ENCODE results near the gene COL20A1.

The COL20A1 gene

DNA sequence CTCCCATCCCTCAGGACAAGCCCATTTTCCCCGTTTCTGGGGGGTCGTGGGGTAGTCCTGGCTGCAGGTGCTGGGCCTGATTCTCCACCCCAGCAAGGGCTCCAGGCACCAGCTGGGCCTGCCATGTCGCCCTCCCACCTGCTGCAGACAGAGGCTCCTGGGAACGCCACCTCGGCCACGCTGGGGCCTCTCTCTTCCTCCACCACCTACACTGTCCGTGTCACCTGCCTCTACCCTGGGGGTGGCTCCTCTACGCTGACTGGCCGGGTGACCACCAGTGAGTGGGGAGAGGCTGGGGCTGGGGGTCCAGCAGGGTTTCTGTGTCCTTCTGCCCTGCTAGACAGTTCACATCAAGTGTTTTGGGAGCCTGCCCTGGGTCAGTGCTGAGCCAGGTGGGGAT is 19.3 kb downstream of the COL20A1 start:
- H3K4me3 ChIP-seq (replicated peaks; ENCODE audit: low read depth, low read length), result no peak overlapping the region
- TF ChIP-seq, protein P1, sequence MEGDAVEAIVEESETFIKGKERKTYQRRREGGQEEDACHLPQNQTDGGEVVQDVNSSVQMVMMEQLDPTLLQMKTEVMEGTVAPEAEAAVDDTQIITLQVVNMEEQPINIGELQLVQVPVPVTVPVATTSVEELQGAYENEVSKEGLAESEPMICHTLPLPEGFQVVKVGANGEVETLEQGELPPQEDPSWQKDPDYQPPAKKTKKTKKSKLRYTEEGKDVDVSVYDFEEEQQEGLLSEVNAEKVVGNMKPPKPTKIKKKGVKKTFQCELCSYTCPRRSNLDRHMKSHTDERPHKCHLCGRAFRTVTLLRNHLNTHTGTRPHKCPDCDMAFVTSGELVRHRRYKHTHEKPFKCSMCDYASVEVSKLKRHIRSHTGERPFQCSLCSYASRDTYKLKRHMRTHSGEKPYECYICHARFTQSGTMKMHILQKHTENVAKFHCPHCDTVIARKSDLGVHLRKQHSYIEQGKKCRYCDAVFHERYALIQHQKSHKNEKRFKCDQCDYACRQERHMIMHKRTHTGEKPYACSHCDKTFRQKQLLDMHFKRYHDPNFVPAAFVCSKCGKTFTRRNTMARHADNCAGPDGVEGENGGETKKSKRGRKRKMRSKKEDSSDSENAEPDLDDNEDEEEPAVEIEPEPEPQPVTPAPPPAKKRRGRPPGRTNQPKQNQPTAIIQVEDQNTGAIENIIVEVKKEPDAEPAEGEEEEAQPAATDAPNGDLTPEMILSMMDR (IDR thresholded peaks at IDR 0.05; ENCODE audit: low read depth, low read length, missing control alignments), result no peak
- no peak for DNase-seq (ENCODE audit: extremely low read depth, low read depth)

DNA sequence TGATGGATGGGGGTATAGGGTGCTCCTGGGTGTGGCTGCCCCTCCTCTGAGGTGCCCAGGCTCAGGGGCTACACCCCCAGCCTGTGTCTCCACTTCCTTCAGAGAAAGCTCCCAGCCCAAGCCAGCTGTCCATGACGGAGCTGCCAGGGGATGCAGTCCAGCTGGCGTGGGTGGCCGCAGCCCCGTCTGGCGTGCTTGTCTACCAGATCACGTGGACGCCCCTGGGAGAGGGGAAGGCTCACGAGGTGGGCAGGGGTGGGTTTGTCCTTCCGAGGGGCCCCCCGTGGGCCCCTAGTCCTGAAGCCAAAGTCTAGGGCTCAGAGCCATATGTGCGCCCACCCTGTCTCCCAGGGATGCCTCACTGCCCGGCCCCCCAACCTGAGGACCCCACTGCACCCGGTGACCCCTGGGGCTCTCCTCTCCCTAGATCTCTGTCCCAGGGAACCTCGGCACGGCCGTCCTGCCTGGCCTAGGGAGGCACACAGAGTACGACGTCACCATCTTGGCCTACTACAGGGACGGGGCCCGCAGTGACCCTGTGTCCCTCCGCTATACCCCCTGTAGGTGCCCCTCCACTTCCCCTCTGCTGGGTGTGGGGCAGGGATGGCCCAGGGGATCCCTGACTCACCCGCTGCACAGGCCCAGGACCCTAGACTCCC is 19.8 kb downstream of the COL20A1 start:
- DNase-seq (ENCODE audit: extremely low read depth, low read depth), result no peak
- no peak overlapping the region for H3K4me3 ChIP-seq (replicated peaks; ENCODE audit: low read depth, low read length)
- TF ChIP-seq, protein P1 (IDR thresholded peaks at IDR 0.05; ENCODE audit: low read depth, low read length, missing control alignments), result no peak

DNA sequence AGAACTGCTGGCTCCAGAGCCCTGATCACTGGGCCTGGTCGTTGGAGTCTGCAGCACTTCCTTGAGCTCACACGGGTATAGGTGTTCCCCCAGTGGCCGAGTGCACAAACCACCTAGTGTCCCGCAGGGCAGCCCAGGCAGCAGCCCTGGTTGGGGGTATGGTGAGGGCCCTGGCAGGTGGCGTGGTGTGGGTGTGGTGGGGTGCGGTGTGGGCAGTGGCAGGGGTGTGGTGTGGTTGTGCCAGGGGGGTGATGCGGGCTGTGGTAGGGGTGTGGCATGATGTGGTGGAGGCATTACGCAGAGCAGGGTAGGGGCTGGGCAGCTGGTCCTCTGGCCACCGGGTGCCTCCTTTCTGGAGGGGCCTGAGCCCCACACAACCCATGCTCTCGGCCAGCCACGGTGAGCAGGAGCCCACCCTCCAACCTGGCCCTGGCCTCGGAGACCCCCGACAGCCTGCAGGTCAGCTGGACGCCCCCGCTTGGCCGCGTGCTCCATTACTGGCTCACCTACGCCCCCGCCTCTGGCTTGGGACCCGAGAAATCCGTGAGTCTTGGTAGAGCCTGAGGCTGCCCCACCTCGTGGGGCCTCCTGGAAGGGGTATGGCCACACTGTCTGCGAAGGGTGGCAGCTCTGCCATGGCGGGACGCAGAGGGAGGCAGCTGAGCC is 20.5 kb downstream of the COL20A1 start:
- no peak for DNase-seq (ENCODE audit: extremely low read depth, low read depth)
- no peak overlapping the region for H3K4me3 ChIP-seq (replicated peaks; ENCODE audit: low read depth, low read length)
- TF ChIP-seq, protein P1 (IDR thresholded peaks at IDR 0.05; ENCODE audit: low read depth, low read length, missing control alignments), result no peak

DNA sequence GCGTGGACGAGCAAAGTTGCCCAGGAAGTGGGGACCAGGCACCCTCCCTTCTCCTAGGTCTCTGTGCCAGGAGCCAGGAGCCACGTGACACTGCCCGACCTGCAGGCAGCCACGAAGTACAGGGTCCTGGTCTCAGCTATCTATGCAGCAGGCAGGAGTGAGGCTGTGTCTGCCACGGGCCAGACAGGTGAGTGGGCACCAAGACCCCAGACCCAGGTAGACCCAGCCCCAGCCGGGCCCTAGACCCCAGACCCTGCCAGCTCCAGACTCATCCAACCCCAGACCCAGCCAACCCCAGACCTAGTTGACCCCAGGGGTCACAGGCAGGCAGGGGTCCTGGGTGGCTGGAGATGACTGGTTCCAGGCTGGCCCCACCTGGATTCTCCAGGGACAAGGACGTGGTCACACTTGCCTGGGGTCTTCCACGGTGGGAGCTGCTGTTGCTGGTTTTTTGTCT is 21.1 kb downstream of the COL20A1 start:
- TF ChIP-seq, protein P1 (IDR thresholded peaks at IDR 0.05; ENCODE audit: low read depth, low read length, missing control alignments), result no peak
- DNase-seq (ENCODE audit: extremely low read depth, low read depth), result no peak
- no peak overlapping the region for H3K4me3 ChIP-seq (replicated peaks; ENCODE audit: low read depth, low read length)

DNA sequence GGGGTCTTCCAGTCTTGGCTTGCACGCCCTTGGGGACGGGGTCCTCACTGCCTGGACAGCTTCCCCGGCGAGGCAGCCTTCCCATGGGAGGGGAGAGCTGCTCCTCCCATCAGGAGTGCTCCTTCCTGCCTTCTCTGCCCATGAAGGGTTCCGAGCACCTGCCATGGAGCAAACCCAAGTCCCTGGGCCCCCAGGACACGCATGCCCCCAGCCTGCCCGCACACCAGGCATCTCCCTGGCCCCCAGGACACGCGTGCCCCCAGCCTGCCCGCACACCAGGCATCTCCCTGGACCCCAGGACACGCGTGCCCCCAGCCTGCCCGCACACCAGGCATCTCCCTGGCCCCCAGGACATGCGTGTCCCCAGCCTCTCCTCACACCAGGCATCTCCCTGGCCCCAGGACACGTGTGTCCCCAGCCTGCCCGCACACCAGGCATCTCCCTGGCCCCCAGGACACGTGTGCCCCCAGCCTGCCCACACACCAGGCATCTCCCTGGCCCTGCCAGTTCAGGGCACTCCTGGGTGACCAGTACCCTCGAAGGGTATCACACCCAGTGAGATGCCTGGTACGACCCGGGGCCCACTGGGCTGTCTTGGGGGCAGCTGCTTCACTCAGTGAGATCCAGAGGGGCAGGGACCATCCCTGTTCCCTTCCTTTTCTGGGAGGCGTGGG is 21.7 kb downstream of the COL20A1 start:
- DNase-seq (ENCODE audit: extremely low read depth, low read depth), result no peak
- TF ChIP-seq, protein P1 (IDR thresholded peaks at IDR 0.05; ENCODE audit: low read depth, low read length, missing control alignments), result no peak
- no peak overlapping the region for H3K4me3 ChIP-seq (replicated peaks; ENCODE audit: low read depth, low read length)

DNA sequence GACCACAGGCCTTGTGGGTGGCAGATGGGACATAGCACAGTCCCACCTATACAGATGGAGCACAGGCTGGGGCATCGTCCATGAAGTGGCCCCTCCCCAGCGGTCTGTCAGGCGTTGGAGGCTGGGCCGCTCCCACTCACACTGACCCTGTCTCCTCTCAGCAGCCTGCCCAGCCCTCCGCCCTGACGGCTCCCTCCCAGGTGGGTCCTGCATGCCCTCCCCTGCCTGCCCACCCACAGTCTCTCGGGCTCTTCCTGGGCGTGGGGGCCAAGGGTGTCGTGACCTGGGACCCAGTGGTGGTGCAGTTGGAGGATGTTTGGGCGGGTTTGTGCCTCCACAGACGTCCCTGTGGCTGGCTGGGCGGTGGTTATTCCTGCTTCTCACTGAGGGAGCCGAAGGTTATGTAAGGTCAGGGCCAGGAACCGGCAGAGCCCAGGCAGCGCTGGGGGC is 22.3 kb downstream of the COL20A1 start:
- DNase-seq (ENCODE audit: extremely low read depth, low read depth), result no peak
- H3K4me3 ChIP-seq (replicated peaks; ENCODE audit: low read depth, low read length), result no peak overlapping the region
- TF ChIP-seq, protein P1 (IDR thresholded peaks at IDR 0.05; ENCODE audit: low read depth, low read length, missing control alignments), result no peak

Data from HFF-Myc (cell line).